ENCODE data around the gene PHOSPHO2. TPM values are rescaled to one million over a fixed set of nuclear protein-coding genes. Genes with fewer than 3 reads are reported as not detected.
A peak's percentile ranks its signal among the peaks of the same experiment; 100 is the strongest.

PHOSPHO2 gene
- total RNA-seq, 2 donors from 2014 or later = 5.3 to 7.0 TPM

DNA sequence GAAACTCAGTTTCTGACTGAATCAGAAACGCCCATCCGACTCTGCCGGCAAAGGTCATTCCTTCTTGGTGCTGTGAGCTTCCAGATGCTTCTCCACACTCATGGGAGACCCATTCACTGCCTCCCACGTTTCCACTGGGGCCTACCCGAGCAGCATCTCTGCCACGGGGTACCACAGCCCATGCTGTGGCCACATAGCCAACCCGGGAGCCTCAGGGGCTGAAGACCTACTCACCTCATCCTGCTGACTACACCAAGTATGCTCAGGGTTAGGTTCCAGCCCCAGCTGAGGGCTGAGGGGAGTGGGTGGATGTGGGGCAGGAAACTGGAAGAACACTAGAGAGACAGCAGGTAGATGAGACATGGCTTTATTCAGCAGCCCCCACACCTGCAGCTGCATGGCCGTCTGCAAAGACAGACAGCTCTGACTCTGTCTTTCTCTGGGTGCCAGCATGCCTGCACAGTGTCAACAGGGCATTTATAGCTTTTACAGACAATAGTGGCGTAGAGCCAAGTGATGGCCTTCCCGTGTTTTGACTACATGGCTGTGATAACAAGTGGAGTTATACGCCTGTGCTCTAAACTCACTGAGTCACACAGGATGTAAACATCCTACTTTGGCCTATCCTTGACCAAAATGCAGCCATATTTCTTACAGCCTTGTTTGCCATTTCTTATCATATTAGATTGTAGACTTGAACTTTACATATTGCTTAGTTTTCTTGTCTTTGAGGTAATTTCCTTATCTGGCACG, 22.8 kb downstream of the PHOSPHO2 start:
- intact Hi-C loops (cut with DNase I) = no loop called here
- peaks cover 19% of the 10 kb centered on the region for H3K4me1 ChIP-seq
- H3K27me3 ChIP-seq = no peaks in the 10 kb centered on the region
- H3K27ac ChIP-seq = peak overlapping the region; percentile 75
- H3K9ac ChIP-seq (ENCODE audit: low read depth in 2 of 2, low read length in 2 of 2) = peak overlapping the region in 1 of 2 donors; percentile 77
- DNase-seq = peak; percentile 85
- no peak overlapping the region for H3K4me3 ChIP-seq
- TF ChIP-seq, protein P1, sequence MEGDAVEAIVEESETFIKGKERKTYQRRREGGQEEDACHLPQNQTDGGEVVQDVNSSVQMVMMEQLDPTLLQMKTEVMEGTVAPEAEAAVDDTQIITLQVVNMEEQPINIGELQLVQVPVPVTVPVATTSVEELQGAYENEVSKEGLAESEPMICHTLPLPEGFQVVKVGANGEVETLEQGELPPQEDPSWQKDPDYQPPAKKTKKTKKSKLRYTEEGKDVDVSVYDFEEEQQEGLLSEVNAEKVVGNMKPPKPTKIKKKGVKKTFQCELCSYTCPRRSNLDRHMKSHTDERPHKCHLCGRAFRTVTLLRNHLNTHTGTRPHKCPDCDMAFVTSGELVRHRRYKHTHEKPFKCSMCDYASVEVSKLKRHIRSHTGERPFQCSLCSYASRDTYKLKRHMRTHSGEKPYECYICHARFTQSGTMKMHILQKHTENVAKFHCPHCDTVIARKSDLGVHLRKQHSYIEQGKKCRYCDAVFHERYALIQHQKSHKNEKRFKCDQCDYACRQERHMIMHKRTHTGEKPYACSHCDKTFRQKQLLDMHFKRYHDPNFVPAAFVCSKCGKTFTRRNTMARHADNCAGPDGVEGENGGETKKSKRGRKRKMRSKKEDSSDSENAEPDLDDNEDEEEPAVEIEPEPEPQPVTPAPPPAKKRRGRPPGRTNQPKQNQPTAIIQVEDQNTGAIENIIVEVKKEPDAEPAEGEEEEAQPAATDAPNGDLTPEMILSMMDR (IDR thresholded peaks at IDR 0.05) = no peak
- no peaks in the 10 kb centered on the region for H3K9me3 ChIP-seq
- H3K36me3 ChIP-seq = no peaks in the 10 kb centered on the region

DNA sequence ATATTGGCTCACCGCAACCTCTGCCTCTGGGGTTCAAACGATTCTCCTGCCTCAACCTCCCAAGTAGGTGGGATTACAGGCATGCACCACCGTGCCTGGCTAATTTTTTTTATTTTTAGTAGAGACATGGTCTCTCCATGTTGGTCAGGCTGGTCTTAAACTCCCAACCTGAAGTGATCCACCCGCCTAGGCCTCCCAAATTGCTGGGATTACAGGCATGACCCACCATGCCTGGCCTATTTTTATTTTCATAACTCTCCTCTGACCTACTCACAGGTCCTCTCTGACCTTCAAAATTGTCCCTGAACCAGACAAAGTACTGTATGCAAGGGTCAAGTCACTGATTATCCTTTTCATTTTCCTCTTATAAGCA, 23.4 kb downstream of the PHOSPHO2 start:
- H3K4me3 ChIP-seq = no peak overlapping the region
- H3K4me1 ChIP-seq = peaks cover 17% of the 10 kb centered on the region
- DNase-seq = no peak
- intact Hi-C loops (cut with DNase I) = no loop called here
- no peaks in the 10 kb centered on the region for H3K9me3 ChIP-seq
- no peak overlapping the region for H3K27ac ChIP-seq
- H3K27me3 ChIP-seq = no peaks in the 10 kb centered on the region
- no peak overlapping the region for H3K9ac ChIP-seq (ENCODE audit: low read depth in 2 of 2, low read length in 2 of 2)
- H3K36me3 ChIP-seq = no peaks in the 10 kb centered on the region
- TF ChIP-seq, protein P1 (IDR thresholded peaks at IDR 0.05) = no peak

DNA sequence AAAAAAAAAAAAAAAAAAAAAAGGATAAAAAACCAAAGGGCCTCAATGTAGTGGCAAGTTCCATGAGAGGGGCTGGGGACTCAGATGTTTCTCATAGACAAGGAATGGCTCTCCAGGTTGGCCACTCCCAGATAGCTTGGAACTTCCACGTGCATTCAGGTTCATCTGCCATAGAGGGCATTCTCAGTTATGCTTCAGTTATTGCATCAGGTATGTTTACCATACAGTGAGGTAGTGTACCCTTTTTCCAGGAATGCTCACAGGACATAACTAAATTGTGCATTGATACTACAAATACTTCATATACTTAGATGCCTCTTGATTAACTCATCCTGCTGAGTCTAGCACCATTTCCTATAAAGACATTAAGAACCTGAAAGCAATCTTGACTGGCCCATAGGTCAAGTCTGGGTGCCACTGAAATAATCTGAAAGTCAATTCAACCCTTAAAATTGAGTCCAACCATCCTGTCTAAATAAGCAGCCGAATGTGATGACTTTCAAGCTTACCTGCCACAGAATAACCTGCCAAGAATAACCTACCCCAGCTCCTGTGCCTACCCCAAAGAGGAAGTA, 24.7 kb downstream of the PHOSPHO2 start:
- TF ChIP-seq, protein P1 (IDR thresholded peaks at IDR 0.05) = no peak
- H3K9me3 ChIP-seq = no peaks in the 10 kb centered on the region
- peaks cover 17% of the 10 kb centered on the region for H3K4me1 ChIP-seq
- intact Hi-C loops (cut with DNase I) = no loop called here
- no peaks in the 10 kb centered on the region for H3K36me3 ChIP-seq
- H3K27me3 ChIP-seq = no peaks in the 10 kb centered on the region
- no peak for DNase-seq
- H3K9ac ChIP-seq (ENCODE audit: low read depth in 2 of 2, low read length in 2 of 2) = no peak overlapping the region
- H3K27ac ChIP-seq = no peak overlapping the region
- H3K4me3 ChIP-seq = no peak overlapping the region

DNA sequence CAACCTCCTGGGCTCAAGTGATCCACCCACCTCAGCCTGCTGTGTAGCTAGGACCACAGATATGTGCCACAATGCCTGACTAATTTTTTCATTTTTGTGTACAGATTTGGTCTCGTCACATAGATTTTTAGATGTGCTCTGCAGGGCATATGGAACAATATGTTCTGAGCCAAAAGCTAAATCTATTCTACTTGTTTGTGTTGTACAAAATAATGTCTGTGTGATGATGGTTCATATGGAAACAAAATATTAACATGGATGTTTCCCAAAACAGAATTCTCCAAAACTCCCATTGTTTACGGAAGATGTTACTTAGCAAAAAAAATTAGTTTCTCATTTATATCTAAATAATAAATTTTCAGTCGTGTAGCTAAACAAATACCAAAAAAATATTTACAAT, 26.7 kb downstream of the PHOSPHO2 start:
- TF ChIP-seq, protein P1 (IDR thresholded peaks at IDR 0.05) = no peak
- Histone ChIP-seq H3K27ac (no peak overlapping the region), H3K36me3 (no peaks in the 10 kb centered on the region), H3K27me3 (no peaks in the 10 kb centered on the region), H3K9ac (ENCODE audit: low read depth in 2 of 2, low read length in 2 of 2) (no peak overlapping the region), H3K4me3 (no peak overlapping the region), H3K4me1 (peaks cover 8% of the 10 kb centered on the region), H3K9me3 (no peaks in the 10 kb centered on the region)
- intact Hi-C loops (cut with DNase I) = no loop called here
- no peak for DNase-seq

DNA sequence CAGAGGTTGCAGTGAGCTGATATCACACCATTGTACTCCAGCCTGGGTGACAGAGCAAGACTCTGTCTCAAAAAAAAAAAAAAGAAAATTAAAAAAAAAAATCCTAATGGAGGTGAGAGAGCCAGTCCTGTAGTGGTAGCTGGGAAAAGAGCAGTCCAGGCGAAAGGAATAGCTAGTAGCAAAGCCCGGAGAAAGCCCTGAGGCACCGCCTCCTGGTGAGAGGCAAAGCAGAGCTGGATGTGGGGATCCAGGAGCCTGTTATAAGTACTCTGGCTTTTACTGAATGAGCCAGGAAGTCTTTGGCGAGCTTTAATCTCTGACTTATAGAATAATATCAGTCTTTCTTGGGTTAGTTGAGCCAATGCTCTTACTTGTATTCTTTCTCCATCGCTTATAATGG, 32.8 kb downstream of the PHOSPHO2 start:
- no peak for DNase-seq
- H3K27ac ChIP-seq = no peak overlapping the region
- intact Hi-C loops (cut with DNase I) = no loop called here
- TF ChIP-seq, protein P1 (IDR thresholded peaks at IDR 0.05) = no peak
- no peaks in the 10 kb centered on the region for H3K4me1 ChIP-seq
- no peaks in the 10 kb centered on the region for H3K9me3 ChIP-seq
- H3K9ac ChIP-seq (ENCODE audit: low read depth in 2 of 2, low read length in 2 of 2) = no peak overlapping the region
- H3K4me3 ChIP-seq = no peak overlapping the region
- H3K36me3 ChIP-seq = no peaks in the 10 kb centered on the region
- no peaks in the 10 kb centered on the region for H3K27me3 ChIP-seq
